ENCODE data around the gene NCK2.

Gene NCK2

DNA sequence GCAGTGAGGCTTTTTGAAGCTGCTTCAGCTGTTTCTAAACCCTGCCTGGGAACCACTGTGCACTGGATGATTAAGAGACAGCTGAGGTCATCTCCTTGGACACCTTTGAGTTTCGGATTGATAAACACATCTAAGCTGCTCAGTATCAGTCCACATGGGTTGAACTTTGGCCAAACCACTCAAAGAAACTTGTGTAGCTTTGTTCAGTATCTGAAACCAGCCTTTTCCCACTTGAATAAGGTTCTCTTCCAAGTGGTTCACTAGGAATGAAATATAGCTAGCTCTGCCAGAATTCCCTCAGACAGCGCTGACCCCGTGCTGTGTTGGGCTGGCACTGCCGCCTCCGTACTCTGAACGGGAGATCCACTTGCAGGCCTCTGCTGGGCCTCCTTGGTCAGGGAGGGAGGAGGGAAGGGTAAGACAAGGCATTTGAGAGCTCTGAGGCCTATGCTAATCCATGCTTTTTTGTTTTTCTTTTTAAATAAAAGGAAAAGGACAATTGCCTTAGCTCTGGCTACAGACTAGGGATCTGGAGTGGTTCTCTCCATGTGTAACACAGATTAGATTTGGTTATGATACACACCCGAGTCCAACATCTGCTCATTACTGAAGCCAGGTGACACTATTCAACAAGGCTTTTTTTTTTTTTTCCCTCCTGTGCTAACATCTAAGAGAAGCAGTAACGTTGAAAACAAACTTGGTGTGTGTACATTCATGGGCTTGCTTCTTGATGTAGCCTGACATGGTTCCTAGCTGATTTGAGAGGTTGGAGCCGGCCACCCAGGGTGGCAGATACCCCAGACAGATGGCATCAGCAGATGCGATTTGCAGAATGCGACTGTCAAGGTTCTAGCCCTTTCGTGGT lies 67.7 kb downstream of the NCK2 start:
- peak; percentile 9 for DNase-seq (ENCODE audit: low read depth, low spot score)

DNA sequence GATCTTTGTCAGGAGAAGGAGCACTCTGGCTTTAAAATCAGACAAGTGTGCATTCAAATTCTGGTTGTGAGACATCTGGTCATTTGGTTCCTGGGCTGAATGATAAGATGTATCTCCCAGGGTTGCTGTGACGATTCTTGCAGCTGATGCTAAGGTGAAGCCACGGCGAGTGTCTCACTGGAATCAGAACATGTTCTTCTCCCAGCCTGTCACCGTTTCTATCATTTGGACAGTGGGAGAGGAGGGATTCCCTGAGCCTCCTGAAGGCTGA lies 68.3 kb downstream of the NCK2 start:
- DNase-seq (ENCODE audit: low read depth, low spot score) = no peak

DNA sequence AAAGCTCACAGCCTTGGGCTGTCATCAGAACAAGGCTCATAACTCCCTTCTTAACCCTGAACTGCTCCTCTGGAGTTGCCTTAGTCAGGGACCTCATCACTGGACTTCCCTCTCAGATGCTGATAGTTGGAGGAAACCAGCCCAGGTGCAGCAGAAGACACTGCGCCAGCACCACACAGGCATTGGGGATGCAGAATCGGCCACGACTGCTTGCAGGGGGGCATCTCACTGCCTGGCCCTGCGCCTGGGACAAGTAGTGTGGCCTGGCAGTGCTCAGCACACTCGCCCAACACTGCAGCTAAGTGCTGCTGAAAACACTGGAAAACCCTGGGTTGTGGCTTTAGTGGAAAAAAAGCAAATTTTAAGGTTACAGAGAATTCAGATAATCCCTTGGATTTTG lies 68.7 kb downstream of the NCK2 start:
- DNase-seq (ENCODE audit: low read depth, low spot score) = no peak

DNA sequence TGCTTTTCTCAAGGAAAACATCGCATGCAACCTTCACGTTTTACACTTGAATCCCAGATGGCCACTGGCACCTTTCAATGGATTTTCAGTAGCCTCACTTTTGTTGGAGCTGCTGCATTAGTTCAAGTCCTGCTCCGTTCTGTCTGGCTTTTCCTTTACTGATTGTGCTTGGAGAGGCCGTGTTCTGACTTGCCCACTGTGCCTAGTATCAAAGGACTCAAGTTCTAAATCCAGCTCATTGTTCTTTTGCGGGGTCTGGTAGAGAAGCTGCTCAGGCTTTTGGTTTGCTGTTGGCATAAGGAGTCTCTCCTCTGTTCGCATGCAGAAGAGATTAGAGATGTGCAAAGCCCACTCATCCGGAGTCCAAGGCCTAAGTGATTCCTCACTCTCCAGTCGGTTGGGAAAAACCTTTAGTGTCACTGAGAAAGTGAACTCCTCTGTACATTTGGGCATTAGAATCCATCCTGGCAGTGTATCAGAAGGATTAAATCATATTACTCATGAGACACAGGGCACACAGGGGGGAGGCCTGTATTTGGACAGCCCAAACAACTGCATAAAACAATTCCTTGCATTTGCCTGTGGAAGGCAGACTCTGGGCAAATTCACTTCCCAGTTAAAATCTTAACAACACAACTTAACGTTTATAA lies 69.7 kb downstream of the NCK2 start:
- no peak for DNase-seq (ENCODE audit: low read depth, low spot score)

DNA sequence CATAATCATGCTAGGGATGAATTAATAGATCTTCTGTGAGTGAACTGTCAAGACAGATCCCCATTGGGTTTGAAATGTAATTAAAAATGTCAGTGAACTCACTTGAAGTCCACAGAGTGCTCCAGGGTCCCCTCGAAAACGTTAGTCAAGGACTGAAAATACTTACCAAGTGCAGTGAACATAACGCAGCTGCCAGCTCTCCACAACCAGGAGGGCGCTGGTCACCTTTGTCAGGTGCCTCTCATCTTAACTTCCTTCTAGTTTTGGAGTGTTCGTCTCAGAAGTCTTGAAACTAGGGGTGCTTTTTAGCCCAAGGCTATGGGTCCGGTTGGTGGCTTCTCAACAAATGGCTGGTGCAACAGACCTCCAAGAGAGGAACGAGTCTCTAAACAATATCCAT lies 70.7 kb downstream of the NCK2 start:
- DNase-seq (ENCODE audit: low read depth, low spot score) = no peak

DNA sequence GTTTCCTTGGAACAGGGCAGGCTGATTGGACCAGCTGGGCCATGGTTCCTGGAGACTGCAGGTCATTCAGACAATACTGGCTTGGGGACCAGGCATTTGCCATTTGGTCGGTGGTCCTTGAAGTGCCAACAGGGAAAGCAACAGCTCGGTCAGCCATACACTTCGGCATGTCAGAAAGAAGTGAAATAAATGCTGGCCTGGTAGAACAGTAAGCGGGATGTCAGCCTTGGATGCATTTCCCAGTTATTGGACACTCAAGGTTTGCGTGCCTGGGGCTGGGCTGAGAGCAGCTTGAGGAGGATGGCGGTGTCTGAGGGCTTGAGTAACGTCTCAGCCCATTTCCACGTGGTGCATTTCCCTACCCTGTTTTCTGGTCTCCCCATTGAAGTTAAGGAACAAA lies 75.4 kb downstream of the NCK2 start:
- DNase-seq (ENCODE audit: low read depth, low spot score) = no peak

DNA sequence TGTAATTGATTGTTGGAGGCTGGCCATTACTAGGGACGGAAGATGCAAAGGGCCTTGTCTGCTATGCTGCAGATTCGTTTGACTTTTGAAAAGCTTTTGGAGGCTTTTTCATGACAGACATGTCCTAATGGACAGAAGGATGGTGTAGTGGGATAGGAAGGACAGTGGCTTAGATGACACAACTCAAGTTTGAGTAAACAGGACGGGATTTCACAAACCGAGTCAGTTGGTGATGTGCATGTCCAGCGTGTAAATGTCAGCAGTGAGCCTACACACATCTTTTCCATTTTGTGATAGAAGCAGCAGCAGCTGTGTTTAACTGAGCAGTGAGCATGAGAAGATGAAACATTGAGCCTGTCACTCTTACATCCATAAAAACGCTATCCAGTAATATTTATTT lies 76.0 kb downstream of the NCK2 start:
- DNase-seq (ENCODE audit: low read depth, low spot score) = no peak

DNA sequence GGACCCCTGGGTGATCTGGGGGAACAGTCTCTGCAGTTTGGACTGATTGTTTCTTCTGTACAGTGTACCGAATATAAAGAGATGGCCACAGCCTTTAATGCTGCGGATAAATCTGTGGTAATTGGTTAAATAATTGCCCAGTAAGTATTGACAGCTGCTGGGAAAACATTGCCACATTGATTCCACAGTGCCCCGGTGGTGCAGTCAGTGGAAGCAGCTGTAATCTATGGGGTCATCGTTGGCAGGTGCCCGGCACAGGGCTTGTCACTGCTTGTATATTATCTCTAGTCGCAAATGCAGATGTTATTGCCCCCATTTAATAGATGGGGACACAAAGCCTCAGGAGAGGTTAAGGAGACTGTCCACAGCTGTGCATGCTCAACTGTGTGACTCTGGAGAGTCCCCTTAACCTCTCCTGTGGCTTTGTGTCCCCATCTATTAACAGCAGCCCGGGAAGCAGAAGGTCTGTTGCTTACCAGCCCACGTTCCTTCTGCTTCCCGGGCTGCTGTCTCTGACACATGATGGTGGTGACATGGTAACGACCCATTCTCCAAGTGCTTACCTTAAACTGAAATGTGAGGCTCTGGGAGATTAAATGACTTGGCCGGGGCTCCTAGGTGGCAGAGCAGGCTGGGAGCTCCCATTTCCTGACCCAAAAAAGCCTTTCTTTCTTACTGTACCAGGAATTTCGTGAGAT lies 76.9 kb downstream of the NCK2 start:
- DNase-seq (ENCODE audit: low read depth, low spot score) = no peak

DNA sequence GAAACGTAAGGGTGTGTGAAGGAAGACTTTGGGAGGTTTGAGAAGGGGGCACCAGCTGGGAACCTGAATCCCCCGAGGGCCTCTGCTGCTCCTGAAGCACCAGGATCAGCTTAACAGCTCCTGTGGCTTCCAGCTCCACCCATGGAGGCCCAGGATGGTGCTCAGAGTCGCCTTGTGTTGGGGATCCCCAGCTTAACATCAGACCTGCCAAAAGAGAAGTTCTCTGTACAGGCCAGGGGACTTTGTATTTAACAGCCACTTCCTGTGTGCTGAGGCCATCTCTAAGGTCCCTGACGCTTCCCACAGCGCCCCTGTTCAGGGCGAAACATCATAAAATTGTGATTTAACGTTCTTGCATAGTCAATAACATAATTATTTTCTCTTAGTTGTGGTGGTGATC lies 77.5 kb downstream of the NCK2 start:
- DNase-seq (ENCODE audit: low read depth, low spot score) = no peak

DNA sequence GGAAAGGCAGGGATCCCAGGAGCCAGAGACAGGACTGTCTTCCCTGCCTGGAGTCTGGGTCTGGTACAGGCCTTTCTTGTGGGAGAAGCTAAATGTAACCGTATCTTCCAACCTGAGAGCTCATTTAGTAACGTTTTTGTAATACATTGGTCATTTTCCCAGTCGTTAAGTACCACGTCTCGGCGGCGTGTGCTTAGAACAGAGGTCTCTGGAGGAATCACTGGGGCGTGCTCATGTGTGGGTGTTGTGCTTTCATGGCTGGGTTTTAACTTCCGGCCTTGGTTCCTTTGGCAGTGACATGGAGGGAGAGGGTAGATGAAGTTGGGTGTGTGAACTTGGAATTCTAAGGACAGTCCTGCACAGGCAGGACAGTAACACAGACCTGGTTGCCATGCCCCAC lies 79.7 kb downstream of the NCK2 start:
- DNase-seq (ENCODE audit: low read depth, low spot score) = no peak

DNA sequence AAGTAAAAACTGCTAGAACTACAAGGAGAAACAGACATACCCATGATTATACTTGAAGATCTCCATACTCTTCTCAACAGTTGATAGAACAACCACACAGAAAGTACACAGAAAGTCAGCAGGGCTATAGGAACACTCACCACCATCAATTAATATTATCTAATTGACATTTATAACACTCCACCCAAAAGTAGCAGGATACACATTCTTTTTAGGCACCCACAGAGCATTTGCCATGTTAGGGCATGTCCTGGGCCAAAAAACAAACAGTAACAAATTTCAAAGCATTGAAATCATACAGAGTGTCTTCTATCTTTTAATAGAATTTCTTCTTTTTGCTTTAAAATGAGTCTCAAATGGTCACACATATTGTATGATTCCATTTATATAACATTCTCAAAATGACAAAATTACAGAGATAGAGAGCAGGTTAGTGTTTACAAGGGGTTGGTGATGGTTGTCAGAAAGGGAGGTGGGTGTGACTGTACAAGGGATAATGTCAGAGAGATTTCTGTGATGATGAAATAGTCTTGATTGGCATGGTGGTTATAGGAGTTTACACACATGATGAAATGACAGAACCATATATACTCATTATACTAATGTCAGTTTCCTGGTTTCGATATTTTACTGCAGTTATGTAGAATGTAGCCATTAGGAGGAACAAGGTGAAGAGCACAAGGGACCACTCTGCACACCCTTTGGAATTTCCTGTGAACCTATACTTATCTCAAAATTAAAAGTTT lies 82.8 kb downstream of the NCK2 start:
- DNase-seq (ENCODE audit: low read depth, low spot score) = no peak

DNA sequence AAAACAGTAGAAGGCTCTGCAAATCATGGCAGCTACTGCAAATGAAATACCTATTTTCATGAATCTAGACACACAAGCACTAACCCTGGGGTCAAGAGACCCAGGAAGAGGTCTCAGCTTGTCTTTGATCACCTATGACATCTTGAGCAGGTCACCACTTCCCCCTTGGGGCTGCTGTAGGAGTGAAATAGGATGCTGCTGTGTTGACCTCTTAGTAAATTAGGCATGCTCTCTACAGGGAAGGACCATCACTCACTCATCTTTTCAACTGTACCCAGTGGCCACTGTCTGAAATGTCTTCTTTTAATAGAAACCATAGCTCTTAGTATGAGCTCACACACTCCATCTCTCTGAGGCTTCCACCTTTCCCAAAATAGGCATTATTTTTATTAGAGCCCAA lies 83.8 kb downstream of the NCK2 start:
- no peak for DNase-seq (ENCODE audit: low read depth, low spot score)

DNA sequence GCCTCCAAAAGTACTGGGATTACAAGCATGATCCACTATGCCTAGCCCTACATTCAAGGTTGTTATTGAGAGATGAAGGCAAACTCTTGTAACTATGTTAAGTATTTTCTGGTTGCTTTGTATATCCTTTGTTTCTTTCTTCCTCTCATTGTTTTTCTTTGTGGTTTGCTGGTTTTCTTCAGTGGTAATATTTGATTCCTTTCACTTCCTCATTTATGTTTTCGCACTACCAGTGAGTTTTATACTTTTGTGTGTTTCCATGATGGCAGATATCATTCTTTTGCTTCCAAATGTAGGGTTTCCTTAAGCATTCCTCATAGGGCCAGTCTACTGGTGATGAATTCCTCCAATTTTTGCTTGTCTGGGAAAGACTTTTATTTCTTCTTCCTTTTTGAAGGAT lies 90.2 kb downstream of the NCK2 start:
- no peak for DNase-seq (ENCODE audit: low read depth, low spot score)

DNA sequence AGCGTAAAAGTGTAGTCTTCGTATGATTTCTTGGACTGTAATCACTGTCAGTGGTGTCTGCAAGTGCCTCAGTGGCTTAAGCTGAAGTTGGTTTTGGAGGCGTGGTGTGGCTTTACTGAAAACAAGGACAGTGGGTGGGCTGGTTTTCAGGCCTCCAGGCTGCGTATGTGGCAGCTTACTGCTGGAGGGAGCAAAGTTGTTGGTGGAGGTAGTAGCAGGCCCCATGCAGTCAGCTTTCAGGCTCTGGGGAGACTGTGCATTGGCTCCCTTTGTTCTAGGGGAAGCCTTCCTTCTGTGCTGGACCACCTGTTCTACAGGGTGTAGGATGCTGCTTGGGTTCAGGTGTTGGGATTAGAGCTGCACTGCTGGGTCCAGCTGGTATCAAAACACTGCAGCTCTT lies 91.6 kb downstream of the NCK2 start:
- DNase-seq (ENCODE audit: low read depth, low spot score) = no peak

DNA sequence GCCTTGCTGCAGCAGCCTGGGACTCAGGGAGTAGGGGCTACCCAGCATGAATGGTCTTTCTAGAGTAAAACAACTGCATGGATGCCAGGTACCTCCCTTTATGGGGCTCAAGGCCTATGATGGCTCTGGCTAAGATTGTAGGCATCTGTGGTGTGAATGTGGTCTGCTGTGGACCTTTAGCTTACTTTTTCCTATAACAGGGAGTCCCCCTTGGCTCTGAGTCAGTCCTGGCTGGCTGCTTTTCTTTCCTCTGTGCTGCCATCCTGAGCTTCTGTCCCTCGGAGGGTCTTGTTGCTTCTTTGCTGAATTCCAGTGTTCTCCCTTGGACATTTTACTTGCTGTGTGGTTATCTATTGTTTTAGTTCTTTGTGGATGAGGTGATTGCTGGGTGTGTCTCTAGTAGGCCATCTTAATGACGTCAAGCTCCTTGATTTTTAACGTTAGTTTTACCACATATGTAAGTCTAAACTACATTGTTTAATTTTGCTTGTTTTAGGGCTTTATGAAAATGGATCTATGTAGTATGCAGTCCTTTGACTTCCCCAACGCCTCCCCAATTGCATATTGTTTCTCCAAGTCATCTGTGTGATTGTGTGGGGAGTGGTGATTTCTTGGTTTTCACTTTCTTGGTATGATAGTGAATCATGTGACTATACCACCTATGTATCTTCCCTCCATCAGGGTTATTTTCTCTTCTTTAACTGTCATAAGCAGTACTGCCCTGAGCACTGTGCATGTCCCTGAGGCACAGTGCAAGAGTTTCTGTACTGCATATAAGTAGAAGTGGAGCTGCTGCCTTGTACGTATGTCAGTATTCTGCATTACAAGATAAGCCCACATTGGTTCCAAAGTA lies 92.4 kb downstream of the NCK2 start:
- no peak for DNase-seq (ENCODE audit: low read depth, low spot score)

DNA sequence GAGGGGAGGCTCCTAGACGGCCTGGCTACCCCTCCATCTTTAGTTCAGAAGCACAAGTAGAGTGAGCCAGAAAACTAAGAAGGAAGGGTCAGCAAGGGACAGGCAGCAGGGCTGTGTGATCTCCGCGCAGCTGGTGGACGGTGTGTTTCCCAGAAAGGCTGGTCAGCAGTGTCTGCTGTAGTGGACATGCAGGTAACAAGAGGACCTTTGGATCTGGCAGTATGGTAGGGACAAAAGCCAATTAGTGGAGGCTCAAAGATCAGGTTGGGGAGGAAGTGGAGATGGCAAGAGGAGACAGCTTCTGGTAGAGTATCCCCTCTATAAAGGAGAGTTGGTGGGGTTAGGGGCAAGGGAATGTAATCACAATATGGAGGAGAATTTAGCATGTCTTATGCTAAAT lies 95.1 kb downstream of the NCK2 start:
- no peak for DNase-seq (ENCODE audit: low read depth, low spot score)

DNA sequence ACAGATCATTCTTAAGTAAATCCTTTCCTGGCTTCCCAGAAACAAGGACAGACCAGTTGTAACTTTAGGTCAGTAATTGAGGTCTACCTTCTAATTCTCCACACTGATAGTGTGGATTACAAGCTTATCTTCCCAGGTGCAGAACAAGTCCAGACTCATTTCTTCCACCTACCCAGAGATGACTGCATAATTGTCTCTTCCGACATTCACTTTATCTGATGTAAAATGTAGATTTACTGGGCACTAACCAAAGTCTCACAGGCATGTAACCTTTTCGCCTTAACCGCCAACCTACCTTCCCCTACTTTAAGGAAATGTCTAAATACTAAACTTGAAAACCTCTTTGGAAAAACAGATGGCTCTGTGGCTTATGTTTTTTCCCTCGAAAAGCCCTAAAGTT lies 96.2 kb downstream of the NCK2 start:
- no peak for DNase-seq (ENCODE audit: low read depth, low spot score)

DNA sequence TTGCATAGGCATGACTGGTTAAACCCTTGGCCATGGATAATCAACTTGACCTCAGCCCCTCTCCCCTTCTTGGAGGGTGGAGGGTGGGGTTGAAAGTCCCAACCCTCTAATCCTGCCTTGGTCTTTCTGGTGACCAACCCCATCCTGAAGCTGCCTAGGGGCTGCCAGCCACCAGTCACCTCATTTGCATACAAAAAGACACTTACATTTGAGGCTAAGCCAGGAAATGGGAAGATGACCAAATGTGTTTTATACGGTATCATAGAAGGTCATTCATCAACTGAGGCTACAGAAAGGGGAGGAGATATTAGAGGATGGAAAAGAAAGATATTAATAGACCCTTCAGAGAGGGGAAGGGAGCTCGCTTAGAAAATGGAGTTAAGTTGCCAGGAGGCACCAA lies 96.8 kb downstream of the NCK2 start:
- no peak for DNase-seq (ENCODE audit: low read depth, low spot score)

DNA sequence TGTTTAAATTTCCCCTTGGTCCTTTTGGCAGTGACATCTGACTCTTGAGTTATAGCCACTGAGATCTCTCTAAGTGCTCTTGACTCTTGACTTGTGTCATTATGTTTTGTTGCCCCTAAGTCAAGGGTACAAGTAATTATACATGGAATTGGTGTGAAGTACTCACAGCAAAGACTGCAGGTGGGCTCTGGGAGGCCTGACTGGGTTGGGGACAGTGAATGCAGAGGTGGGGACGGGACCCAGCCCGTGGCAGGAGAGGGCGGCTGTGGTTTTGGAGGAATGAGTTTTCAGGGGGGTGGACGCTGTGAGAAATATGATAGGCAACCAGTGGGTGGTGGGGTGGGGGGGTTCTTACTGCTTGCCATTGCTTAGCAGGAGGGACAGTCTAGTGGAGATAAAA lies 97.8 kb downstream of the NCK2 start:
- DNase-seq (ENCODE audit: low read depth, low spot score) = no peak

DNA sequence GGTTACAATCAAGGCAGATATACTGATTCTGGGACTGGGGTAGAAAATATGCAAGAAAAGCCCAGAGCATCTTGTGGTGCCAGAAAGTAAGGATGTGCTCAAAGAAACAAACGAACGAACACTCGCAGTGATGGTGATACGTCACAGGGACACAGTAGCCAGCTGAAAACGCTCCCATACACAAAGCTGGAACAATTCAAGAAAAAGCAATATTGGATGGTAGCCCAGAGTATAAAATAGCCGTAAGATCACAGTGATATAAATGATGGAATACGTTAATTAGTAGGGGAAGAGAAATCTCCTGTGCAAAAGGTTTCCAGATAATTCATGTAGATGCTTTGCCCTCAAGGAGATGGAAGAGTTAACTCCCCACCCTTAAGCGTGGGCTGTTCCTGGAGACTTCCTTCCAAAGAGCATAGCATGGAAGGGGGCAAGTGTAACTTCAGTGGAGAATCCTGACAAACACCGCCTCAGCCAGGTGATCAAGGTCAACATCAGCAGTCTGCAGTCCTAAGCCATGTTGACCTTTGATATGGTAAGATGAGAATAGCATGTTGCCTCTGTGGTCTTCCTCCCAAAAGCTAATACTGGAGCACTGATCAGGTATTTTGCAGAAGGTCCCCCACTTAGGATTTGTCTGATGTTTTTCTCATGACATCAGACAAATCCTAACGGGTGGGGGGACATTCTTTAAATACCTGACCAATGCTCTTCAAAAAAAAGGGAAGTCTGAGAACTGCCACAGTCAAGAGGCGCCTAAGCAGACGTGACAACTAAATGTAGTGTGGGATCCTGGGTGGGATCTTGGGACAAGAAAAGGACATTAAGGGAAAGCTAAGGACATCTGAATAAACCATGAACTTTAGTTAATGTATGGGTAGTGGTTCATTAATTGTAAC lies 99.0 kb downstream of the NCK2 start:
- DNase-seq (ENCODE audit: low read depth, low spot score) = no peak

Data from smooth muscle cell of the brain vasculature (primary cell).